Astrocyte (in vitro differentiated cells and primary cell): ENCODE measurements around the gene ZNF605.

Experiments used
- EZH2 ChIP-seq: IDR thresholded peaks from 2 replicates; pipeline ENCODE4 v1.6.1; 2012; ENCODE audit warnings: mild to moderate bottlenecking, low read length, inconsistent platforms; ENCODE audit not compliant: insufficient read depth
- TF ChIP-seq, protein P1 (sequence below): IDR thresholded peaks from 2 replicates; pipeline ENCODE4 v1.5.1; 2011; ENCODE audit warnings: low read depth, mild to moderate bottlenecking, inconsistent platforms, low read length, moderate library complexity; ENCODE audit not compliant: insufficient read depth

- TF ChIP-seq, protein P1, sequence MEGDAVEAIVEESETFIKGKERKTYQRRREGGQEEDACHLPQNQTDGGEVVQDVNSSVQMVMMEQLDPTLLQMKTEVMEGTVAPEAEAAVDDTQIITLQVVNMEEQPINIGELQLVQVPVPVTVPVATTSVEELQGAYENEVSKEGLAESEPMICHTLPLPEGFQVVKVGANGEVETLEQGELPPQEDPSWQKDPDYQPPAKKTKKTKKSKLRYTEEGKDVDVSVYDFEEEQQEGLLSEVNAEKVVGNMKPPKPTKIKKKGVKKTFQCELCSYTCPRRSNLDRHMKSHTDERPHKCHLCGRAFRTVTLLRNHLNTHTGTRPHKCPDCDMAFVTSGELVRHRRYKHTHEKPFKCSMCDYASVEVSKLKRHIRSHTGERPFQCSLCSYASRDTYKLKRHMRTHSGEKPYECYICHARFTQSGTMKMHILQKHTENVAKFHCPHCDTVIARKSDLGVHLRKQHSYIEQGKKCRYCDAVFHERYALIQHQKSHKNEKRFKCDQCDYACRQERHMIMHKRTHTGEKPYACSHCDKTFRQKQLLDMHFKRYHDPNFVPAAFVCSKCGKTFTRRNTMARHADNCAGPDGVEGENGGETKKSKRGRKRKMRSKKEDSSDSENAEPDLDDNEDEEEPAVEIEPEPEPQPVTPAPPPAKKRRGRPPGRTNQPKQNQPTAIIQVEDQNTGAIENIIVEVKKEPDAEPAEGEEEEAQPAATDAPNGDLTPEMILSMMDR, result no peak
- no peak for TF ChIP-seq EZH2
Observed at GRCh38 chr12:132956011-132956788, at the start of gene ZNF605.
